Esophagus muscularis mucosa (tissue), 4 donors: ENCODE results near the gene MYB. TPM values are rescaled to one million over a fixed set of nuclear protein-coding genes. Genes with fewer than 3 reads are reported as not detected.

ENCODE experiments used
- DNase-seq: peaks from one replicate; pipeline ENCODE4 v3.0.0-alpha.2; 2017; ENCODE audit errors: extremely low spot score
- H3K27ac ChIP-seq, 4 donors: fragments of 200-600 bp; sonication (generic); replicated peaks in 1 of 4; 1 replicate in 3 of 4; 2 replicates in 1 of 4; pipeline ENCODE4 v1.5.1; 2016 to 2019; ENCODE audit warnings: mild to moderate bottlenecking in 1 of 4
- H3K27me3 ChIP-seq, 4 donors: fragments of 200-600 bp; sonication (generic); one replicate each; pipeline versions ENCODE4 v1.5.1 to v1.6.0; 2016 to 2019
- H3K36me3 ChIP-seq, 4 donors: fragments of 200-600 bp; sonication (generic); one replicate each; pipeline ENCODE4 v1.5.1; 2016 to 2019
- H3K4me1 ChIP-seq, 4 donors: fragments of 200-600 bp; sonication (generic); one replicate each; pipeline ENCODE4 v1.5.1; 2016 to 2019
- H3K4me3 ChIP-seq, 4 donors: fragments of 200-600 bp; sonication (generic); 1 replicate in 2 of 4; 2 replicates in 2 of 4; pipeline ENCODE4 v1.5.1; 2016 to 2019; ENCODE audit warnings: mild to moderate bottlenecking in 4 of 4, moderate library complexity in 1 of 4
- H3K9me3 ChIP-seq, 4 donors: fragments of 200-600 bp; sonication (generic); 1 replicate in 3 of 4; 2 replicates in 1 of 4; pipeline ENCODE4 v1.5.1; 2016 to 2019
- CTCF ChIP-seq, 3 experiments: fragments of 200-600 bp in 2 of 3; fragments of 450-650 bp in 1 of 3; sonication (generic) in 2 of 3; IDR thresholded peaks; one replicate each; pipeline ENCODE4 v1.5.1; 2017 to 2019; ENCODE audit warnings: antibody characterized with exemption in 3 of 3, mild to moderate bottlenecking in 2 of 3, moderate library complexity in 1 of 3
- EP300 ChIP-seq: sonication (generic); formaldehyde crosslinking; IDR thresholded peaks from one replicate; pipeline ENCODE4 v1.6.1; 2017; ENCODE audit warnings: antibody characterized with exemption
- POLR2A ChIP-seq: fragments of 450-650 bp; IDR thresholded peaks from one replicate; pipeline ENCODE4 v1.6.1; 2017; ENCODE audit warnings: antibody characterized with exemption, moderate library complexity, mild to moderate bottlenecking, low read depth
- POLR2AphosphoS5 ChIP-seq, 2 donors: sonication (generic); formaldehyde crosslinking; IDR thresholded peaks; one replicate each; pipeline ENCODE4 v1.6.1; 2017; ENCODE audit warnings: antibody characterized with exemption in 2 of 2
- WGBS: methylation state at CpG from one replicate; pipeline ENCODE4 v1.1.5; 2018; 5-methylcytosine and 5-hydroxymethylcytosine counted together
- intact Hi-C: fragments of 100-400 bp; cut with DNase I; formaldehyde crosslinking; loops from one replicate; pipeline ENCODE4 v1.15.1; 2023
- total RNA-seq, 4 donors: library from RNA; depleted of rRNA; stranded (reverse); fragments of >200 nt; gene quantifications; one replicate each; pipeline versions ENCODE4 v1.1.0 to v1.2.1, GENCODE V29; 2016

The MYB gene
- under 1 TPM; 0.29 to 0.83 (median 0.50) TPM for total RNA-seq

DNA sequence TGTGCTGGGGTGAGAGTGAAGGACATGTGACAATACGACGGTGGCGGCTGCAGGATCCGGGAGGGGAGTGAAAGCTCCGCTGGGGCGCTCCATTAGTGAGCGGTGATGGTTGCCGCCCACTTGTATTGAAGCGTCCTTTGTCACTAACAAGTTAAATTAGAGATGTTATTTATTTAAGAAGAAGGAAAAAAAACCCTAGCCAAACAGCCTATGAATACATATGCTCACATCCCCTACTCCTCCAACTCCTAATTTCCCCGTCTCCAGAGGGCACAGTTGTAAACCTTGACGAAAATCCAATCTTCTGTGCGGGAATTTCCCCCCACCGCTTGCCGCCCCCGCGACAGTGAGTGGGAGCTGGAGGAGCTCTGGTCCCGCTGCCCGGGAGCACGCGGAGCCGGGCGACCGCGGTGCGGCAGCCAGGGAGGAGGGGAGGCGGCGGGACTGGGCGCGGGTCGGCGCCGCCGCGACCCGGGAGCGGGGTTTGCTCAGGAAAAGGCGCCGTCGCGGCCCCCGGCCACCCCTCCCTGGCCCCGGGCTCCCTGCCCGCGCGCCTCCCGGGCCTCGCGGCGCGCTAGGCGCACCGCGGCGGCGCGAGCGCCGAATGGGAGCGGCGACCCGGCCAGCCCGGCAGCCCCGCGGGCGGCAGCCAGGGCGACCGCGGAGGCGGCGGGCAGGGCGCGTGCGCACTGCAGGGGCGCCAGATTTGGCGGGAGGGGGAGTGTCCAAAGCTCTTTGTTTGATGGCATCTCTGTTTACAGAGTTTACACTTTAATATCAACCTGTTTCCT is at the start of gene MYB:
Gene MYB (plus strand): TSS at position 767 of the 791 bp plus-strand sequence. CDS start 206 bp downstream, outside the sequence.
- Histone ChIP-seq H3K4me1 (peaks cover 24 to 37% (median 33%) of the 10 kb centered on the region in 4 donors), H3K9me3 (no peaks in the 10 kb centered on the region), H3K4me3 (peak within 1 kb of the TSS; percentile 59 to 76 (median 61)), H3K27me3 (peaks cover 4 to 38% (median 33%) of the 10 kb centered on the region in 4 donors), H3K36me3 (no peaks in the 10 kb centered on the region), H3K27ac (no peak within 1 kb of the TSS)
- intact Hi-C loops: no loop called here
- WGBS: 1% methylated on average over 24 of the region's 75 CpGs
- peak in 2 of 3 experiments; percentile 13 to 14 for TF ChIP-seq CTCF (IDR thresholded peaks at IDR 0.05)
- no peak for TF ChIP-seq POLR2AphosphoS5 (IDR thresholded peaks at IDR 0.05)
- no peak for DNase-seq

- no peak for DNase-seq
- no peaks in the 10 kb centered on the region for H3K36me3 ChIP-seq
- intact Hi-C loops: no loop called here
- WGBS: 91% methylated on average over 2 of the region's 2 CpGs
- H3K27ac ChIP-seq: no peak overlapping the region
- no peaks in the 10 kb centered on the region for H3K9me3 ChIP-seq
- H3K4me3 ChIP-seq: no peak overlapping the region
- H3K27me3 ChIP-seq: no peaks in the 10 kb centered on the region
- no peaks in the 10 kb centered on the region for H3K4me1 ChIP-seq
- TF ChIP-seq POLR2AphosphoS5 (IDR thresholded peaks at IDR 0.05): no peak
- TF ChIP-seq POLR2A: no peak
- no peak for TF ChIP-seq CTCF (IDR thresholded peaks at IDR 0.05)
- TF ChIP-seq EP300: no peak
These were observed 48.3 kb upstream of the MYB start for GRCh38 chr6:135132776-135133175.

DNA sequence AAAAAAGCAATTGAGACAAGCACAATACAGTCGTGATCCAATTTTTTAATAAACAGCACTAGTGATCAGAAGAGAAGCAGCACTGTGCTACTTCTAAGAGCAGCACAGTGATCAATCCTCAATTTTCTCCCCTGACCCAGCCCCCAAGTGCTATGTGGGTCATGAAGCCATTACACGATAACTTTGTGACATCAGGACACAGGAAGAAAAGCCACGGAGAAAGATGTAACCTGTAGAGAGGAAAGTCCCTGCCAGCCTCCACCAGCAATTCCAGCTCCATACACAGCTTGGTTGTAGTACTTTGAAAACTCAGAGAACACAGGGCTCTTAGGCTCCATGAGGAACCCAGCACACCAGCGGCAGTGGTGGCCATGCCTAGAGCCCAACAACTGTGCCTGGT is 45.3 kb upstream of the MYB start:
- Histone ChIP-seq H3K4me3 (no peak overlapping the region), H3K27ac (no peak overlapping the region), H3K27me3 (no peaks in the 10 kb centered on the region), H3K4me1 (no peaks in the 10 kb centered on the region), H3K36me3 (no peaks in the 10 kb centered on the region), H3K9me3 (no peaks in the 10 kb centered on the region)
- TF ChIP-seq CTCF (IDR thresholded peaks at IDR 0.05) (no peak), POLR2A (no peak), EP300 (no peak)
- 89% methylated on average over 4 of the region's 4 CpGs for WGBS
- no peak for DNase-seq
- intact Hi-C loops: no loop called here

DNA sequence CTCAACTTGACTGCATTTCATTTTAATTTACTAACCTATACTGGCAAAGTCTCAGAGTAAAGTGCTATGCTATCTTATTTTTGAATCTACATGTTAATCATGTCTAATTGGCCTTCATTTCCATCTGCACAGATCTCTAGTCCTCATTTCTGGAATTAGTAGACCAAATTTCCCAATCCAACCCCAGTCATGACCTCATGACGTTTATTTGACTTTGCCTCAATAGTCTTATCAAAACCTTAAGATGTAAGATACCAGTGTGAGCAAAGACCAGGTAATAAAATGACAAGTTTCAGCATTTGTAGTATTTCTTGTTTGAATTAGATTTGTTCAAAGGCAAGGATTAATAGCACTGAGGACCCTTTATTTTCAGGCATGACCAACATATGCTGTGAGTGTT is 43.3 kb upstream of the MYB start:
- no peak for TF ChIP-seq POLR2AphosphoS5 (IDR thresholded peaks at IDR 0.05)
- no peak for TF ChIP-seq POLR2A
- no peak for TF ChIP-seq CTCF (IDR thresholded peaks at IDR 0.05)
- TF ChIP-seq EP300: no peak
- Histone ChIP-seq H3K9me3 (no peaks in the 10 kb centered on the region), H3K27ac (no peak overlapping the region), H3K27me3 (no peaks in the 10 kb centered on the region), H3K36me3 (no peaks in the 10 kb centered on the region), H3K4me1 (no peaks in the 10 kb centered on the region), H3K4me3 (no peak overlapping the region)
- WGBS: 58% methylated on average over 1 of the region's 1 CpG
- DNase-seq: no peak
- intact Hi-C loops: no loop called here

GRCh38 chr6:135141182-135141581 is 39.9 kb upstream of the MYB start:
- no peaks in the 10 kb centered on the region for H3K27me3 ChIP-seq
- no peaks in the 10 kb centered on the region for H3K9me3 ChIP-seq
- intact Hi-C loops: no loop called here
- no peak overlapping the region for H3K4me3 ChIP-seq
- no peaks in the 10 kb centered on the region for H3K36me3 ChIP-seq
- WGBS: 71% methylated on average over 4 of the region's 4 CpGs
- H3K4me1 ChIP-seq: no peaks in the 10 kb centered on the region
- TF ChIP-seq EP300 (no peak), POLR2A (no peak), POLR2AphosphoS5 (IDR thresholded peaks at IDR 0.05) (no peak), CTCF (IDR thresholded peaks at IDR 0.05) (no peak)
- DNase-seq: no peak
- H3K27ac ChIP-seq: no peak overlapping the region
